ENCODE results near the gene SORCS1. TPM values are rescaled to one million over a fixed set of nuclear protein-coding genes. Genes with fewer than 3 reads are reported as not detected.

The SORCS1 gene
- total and polyA plus RNA-seq, 2 experiments from 2014 or later: 2.9 to 8.9 TPM

GRCh38 chr10:106804992-106805582, 359.4 kb downstream of the SORCS1 start:
- TF ChIP-seq EZH2 (IDR thresholded peaks at IDR 0.05; ENCODE audit: low read depth, unreplicated experiment) (no peak), REST (IDR thresholded peaks at IDR 0.05; ENCODE audit: unreplicated experiment) (no peak), STAT1 (IDR thresholded peaks at IDR 0.05; ENCODE audit: unreplicated experiment) (no peak), ZNF114 (CRISPR knock-in tag; IDR thresholded peaks at IDR 0.05) (no peak), JUNB (IDR thresholded peaks at IDR 0.05; ENCODE audit: unreplicated experiment) (no peak), CTCF (conservative IDR thresholded peaks at IDR 0.05; ENCODE audit: low read depth in 2 of 2) (no peak), NANOG (IDR thresholded peaks at IDR 0.05; ENCODE audit: borderline replicate concordance) (no peak)
- Histone ChIP-seq H4K20me1 (replicated peaks; ENCODE audit: insufficient read depth) (no peaks in the 10 kb centered on the region), H3K79me2 (replicated peaks; ENCODE audit: insufficient read depth) (no peaks in the 10 kb centered on the region), H3F3A (replicated peaks; ENCODE audit: low read depth) (no peaks in the 10 kb centered on the region), H2AFZ (no peak overlapping the region), H3K4me2 (no peak overlapping the region), H3K4me3 (no peak overlapping the region), H3K9me2 (ENCODE audit: insufficient read depth) (no peaks in the 10 kb centered on the region), H3K36me3 (ENCODE audit: insufficient read depth) (no peaks in the 10 kb centered on the region), H3K27ac (ENCODE audit: low read depth) (no peak overlapping the region), H3K4me1 (ENCODE audit: insufficient read depth) (peaks cover 11% of the 10 kb centered on the region), H3K27me3 (ENCODE audit: insufficient read depth) (no peaks in the 10 kb centered on the region)
- H3K9me3 Mint-ChIP-seq: no peaks in the 10 kb centered on the region
- no peak overlapping the region for H3K4me3 Mint-ChIP-seq
- H3K4me1 Mint-ChIP-seq: peaks cover 19% of the 10 kb centered on the region
- H3K27ac Mint-ChIP-seq: no peak overlapping the region
- DNase-seq (ENCODE audit: low spot score) (no peak), ATAC-seq (no peak)
- no peaks in the 10 kb centered on the region for H3K27me3 Mint-ChIP-seq (ENCODE audit: insufficient read depth, low read depth, poor library complexity)
- no peaks in the 10 kb centered on the region; the same call in 2 of the 3 replicates for H3K36me3 Mint-ChIP-seq (ENCODE audit: low read depth)

GRCh38 chr10:106802949-106803348, 361.6 kb downstream of the SORCS1 start:
- H3K27me3 Mint-ChIP-seq (ENCODE audit: insufficient read depth, low read depth, poor library complexity): no peaks in the 10 kb centered on the region
- H3K4me3 Mint-ChIP-seq: no peak overlapping the region
- Histone ChIP-seq H3K4me2 (no peak overlapping the region), H3F3A (replicated peaks; ENCODE audit: low read depth) (no peaks in the 10 kb centered on the region), H2AFZ (no peak overlapping the region), H3K9me2 (ENCODE audit: insufficient read depth) (no peaks in the 10 kb centered on the region), H3K4me1 (ENCODE audit: insufficient read depth) (peaks cover 11% of the 10 kb centered on the region), H4K20me1 (replicated peaks; ENCODE audit: insufficient read depth) (no peaks in the 10 kb centered on the region), H3K36me3 (ENCODE audit: insufficient read depth) (no peaks in the 10 kb centered on the region), H3K4me3 (no peak overlapping the region), H3K27ac (ENCODE audit: low read depth) (no peak overlapping the region), H3K79me2 (replicated peaks; ENCODE audit: insufficient read depth) (no peaks in the 10 kb centered on the region), H3K27me3 (ENCODE audit: insufficient read depth) (no peaks in the 10 kb centered on the region)
- DNase-seq (ENCODE audit: low spot score) (no peak), ATAC-seq (no peak)
- H3K36me3 Mint-ChIP-seq (ENCODE audit: low read depth): peaks cover 4% of the 10 kb centered on the region; the same call in 2 of the 3 replicates
- no peak overlapping the region for H3K27ac Mint-ChIP-seq
- H3K9me3 Mint-ChIP-seq: peaks cover 7% of the 10 kb centered on the region; the same call in 2 of the 3 replicates
- H3K4me1 Mint-ChIP-seq: peaks cover 15% of the 10 kb centered on the region
- TF ChIP-seq STAT1 (IDR thresholded peaks at IDR 0.05; ENCODE audit: unreplicated experiment): no peak
- TF ChIP-seq POLR2AphosphoS5 (IDR thresholded peaks at IDR 0.05; ENCODE audit: low read depth): no peak
- TF ChIP-seq ETS1 (IDR thresholded peaks at IDR 0.05): no peak
- TF ChIP-seq EZH2 (IDR thresholded peaks at IDR 0.05; ENCODE audit: low read depth, unreplicated experiment): no peak
- TF ChIP-seq EZH2phosphoT487 (IDR thresholded peaks at IDR 0.05; ENCODE audit: unreplicated experiment): no peak
- no peak for TF ChIP-seq NANOG (IDR thresholded peaks at IDR 0.05; ENCODE audit: borderline replicate concordance)
- TF ChIP-seq ZNF331 (CRISPR knock-in tag; IDR thresholded peaks at IDR 0.05; ENCODE audit: low read depth): no peak
- TF ChIP-seq CTCF (conservative IDR thresholded peaks at IDR 0.05; ENCODE audit: low read depth in 2 of 2): no peak
- TF ChIP-seq ZNF114 (CRISPR knock-in tag; IDR thresholded peaks at IDR 0.05): no peak
- no peak for TF ChIP-seq CREB1 (CRISPR knock-in tag; IDR thresholded peaks at IDR 0.05; ENCODE audit: low read depth)
- TF ChIP-seq JUNB (IDR thresholded peaks at IDR 0.05; ENCODE audit: unreplicated experiment): no peak

Measured in GM23338 (cell line).